GM19023 (cell line): Measurements from ENCODE around the gene IGSF21.
"Not testable (repeated sequence)": the region's sequence is repeated elsewhere in the genome, so short reads cannot be mapped to it uniquely, and the experiment has no call there.

Experiments used
- ATAC-seq: cut with Tn5 transposase; IDR thresholded peaks from one replicate; pipeline ENCODE4 v1.9.1; 2021; ENCODE audit warnings: mild to moderate bottlenecking, moderate library complexity; ENCODE audit not compliant: unreplicated experiment

The IGSF21 gene

GRCh38 chr1:18144916-18145647 is 37.5 kb downstream of the IGSF21 start:
- ATAC-seq, result no peak

GRCh38 chr1:18145851-18146618 is 38.4 kb downstream of the IGSF21 start:
- no peak for ATAC-seq

- ATAC-seq, result no peak
These were observed 39.3 kb downstream of the IGSF21 start for GRCh38 chr1:18146886-18147285.

GRCh38 chr1:18147672-18148071 is 40.1 kb downstream of the IGSF21 start:
- ATAC-seq, result no peak

- no peak for ATAC-seq
These were observed 40.9 kb downstream of the IGSF21 start for GRCh38 chr1:18148461-18148860.

- no peak for ATAC-seq
These were observed 41.5 kb downstream of the IGSF21 start for GRCh38 chr1:18149027-18149641.

- no peak for ATAC-seq
These were observed 44.0 kb downstream of the IGSF21 start for GRCh38 chr1:18151436-18152122.

- no peak for ATAC-seq
These were observed 47.0 kb downstream of the IGSF21 start for GRCh38 chr1:18154430-18155194.

- no peak for ATAC-seq
These were observed 48.3 kb downstream of the IGSF21 start for GRCh38 chr1:18155881-18156385.

GRCh38 chr1:18157352-18157751 is 49.8 kb downstream of the IGSF21 start:
- no peak for ATAC-seq

GRCh38 chr1:18157968-18158367 is 50.4 kb downstream of the IGSF21 start:
- ATAC-seq, result no peak

GRCh38 chr1:18158714-18159113 is 51.1 kb downstream of the IGSF21 start:
- ATAC-seq, result no peak

GRCh38 chr1:18160290-18160942 is 52.8 kb downstream of the IGSF21 start:
- no peak for ATAC-seq

GRCh38 chr1:18161690-18162089 is 54.1 kb downstream of the IGSF21 start:
- no peak for ATAC-seq

- ATAC-seq, result not testable (repeated sequence)
These were observed 58.0 kb downstream of the IGSF21 start for GRCh38 chr1:18165640-18166039.

- ATAC-seq, result no peak
These were observed 58.7 kb downstream of the IGSF21 start for GRCh38 chr1:18166341-18166740.

GRCh38 chr1:18166929-18167328 is 59.3 kb downstream of the IGSF21 start:
- no peak for ATAC-seq

GRCh38 chr1:18170444-18170843 is 62.8 kb downstream of the IGSF21 start:
- ATAC-seq, result no peak

- no peak for ATAC-seq
These were observed 66.4 kb downstream of the IGSF21 start for GRCh38 chr1:18174037-18174436.

- no peak for ATAC-seq
These were observed 67.5 kb downstream of the IGSF21 start for GRCh38 chr1:18175051-18175450.
